Ovary (tissue), 9 donors: ENCODE results near the gene DSG3. TPM values are rescaled to one million over a fixed set of nuclear protein-coding genes. Genes with fewer than 3 reads are reported as not detected.

Experiments
- DNase-seq, 5 donors: peaks; one replicate each; pipeline ENCODE4 v3.0.0-alpha.2; 2019 to 2020
- H3K27ac ChIP-seq, 2 donors: fragments of 200-600 bp; one replicate each; pipeline versions ENCODE4 v1.5.1 to v1.8.0; 2019 to 2022
- H3K27me3 ChIP-seq: fragments of 200-600 bp; one replicate; pipeline ENCODE4 v1.8.0; 2022
- H3K36me3 ChIP-seq: fragments of 200-600 bp; sonication (generic); one replicate; pipeline ENCODE4 v1.5.1; 2019
- H3K4me1 ChIP-seq: one replicate; pipeline ENCODE4 v1.8.1; 2013; ENCODE audit warnings: mild to moderate bottlenecking, moderate library complexity; ENCODE audit not compliant: insufficient read depth
- H3K4me3 ChIP-seq: fragments of 200-600 bp; sonication (generic); one replicate; pipeline ENCODE4 v1.5.1; 2017
- H3K9me3 ChIP-seq, 2 donors: fragments of 200-600 bp in 1 of 2; sonication (generic) in 1 of 2; one replicate each; pipeline versions ENCODE4 v1.5.1 to v1.8.1; 2013 to 2019; ENCODE audit warnings: mild to moderate bottlenecking in 1 of 2, moderate library complexity in 1 of 2
- EP300 ChIP-seq: sonication (generic); formaldehyde crosslinking; IDR thresholded peaks from one replicate; pipeline ENCODE4 v1.6.1; 2017; ENCODE audit warnings: antibody characterized with exemption
- POLR2A ChIP-seq: fragments of 450-650 bp; IDR thresholded peaks from one replicate; pipeline ENCODE4 v1.6.1; 2017; ENCODE audit warnings: antibody characterized with exemption, mild to moderate bottlenecking, moderate library complexity
- WGBS, 3 donors: extraction: QIAGEN DNeasy Blood & Tissue Kit in 1 of 3; methylation state at CpG; one replicate each; pipeline versions ENCODE4 v1.1.5 to v1.1.7; 2013 to 2017; 5-methylcytosine and 5-hydroxymethylcytosine counted together
- intact Hi-C, 4 donors: fragments of 100-400 bp; cut with DNase I; formaldehyde crosslinking; loops; one replicate each; pipeline versions ENCODE4 v1.11.0 to v1.15.1; 2022 to 2023
- polyA plus RNA-seq, 2 donors: library from polyadenylated mRNA; stranded (reverse); fragments of 200-250 nt in 1 of 2; fragments of 350-450 nt in 1 of 2; fragmentation: Illumina TruSeq in 1 of 2; extraction: RNeasy Lipid Tissue Mini Kit (QIAGEN cat#74804) in 1 of 2; gene quantifications; one replicate each; pipeline ENCODE4 v1.2.3, GENCODE V29; 2013 to 2014
- total RNA-seq, 7 donors: library from RNA; depleted of rRNA in 2 of 7; stranded (reverse); fragments of >200 nt in 2 of 7; fragmentation: NEBNext Ultra II Directional in 3 of 7; extraction: Animal tissue kit (Norgen Biotek cat#: 25700) in 3 of 7; gene quantifications; one replicate each; pipeline versions ENCODE4 v1.1.0 to v1.2.4, GENCODE V29; 2016 to 2023
- TF ChIP-seq, protein P1 (sequence below), 3 donors: fragments of 450-650 bp in 2 of 3; fragments of 200-600 bp in 1 of 3; IDR thresholded peaks; one replicate each; pipeline versions ENCODE4 v1.5.1 to v1.8.0; 2016 to 2022; ENCODE audit warnings: antibody characterized with exemption in 3 of 3, mild to moderate bottlenecking in 1 of 3
- donor health status: DM: no; HTN: no; CAD: no; lungs with moderate emphysema.
- donor health status: DM: no; HTN: no; CAD: no.
- donor health status: Bipolar disorder and iron deficiency.
- donor health status: DM: yes; HTN: yes; CAD: no.
- donor health status: DM: no; HTN: no; CAD: no.
- donor health status: DM: yes; HTN: yes; CAD: no.

Gene DSG3
- total and polyA plus RNA-seq, 9 donors = under 0.01 to 0.05 (median 0.03) TPM; not detected in 6

DNA sequence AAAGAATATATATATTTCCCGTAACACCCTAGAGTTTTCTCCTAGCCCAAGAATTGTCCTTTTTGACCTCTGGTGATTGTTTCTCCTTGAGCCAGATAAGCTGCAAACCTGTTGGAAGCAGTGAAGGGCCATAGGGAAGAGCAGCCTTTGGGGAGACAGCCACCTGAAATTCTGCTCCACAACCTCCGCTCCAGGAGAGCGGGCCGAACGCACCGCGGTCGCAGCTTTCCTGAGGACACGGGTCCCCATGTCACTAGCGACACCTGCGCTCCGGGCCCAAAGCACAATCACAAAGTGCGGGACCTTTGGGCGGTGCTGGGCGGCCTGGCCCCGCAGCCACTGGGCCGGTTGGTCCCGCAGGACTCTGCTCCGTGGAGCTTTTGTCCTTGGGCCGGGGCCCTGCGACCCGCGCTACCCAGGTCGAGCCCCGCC lies 49.9 kb downstream of the DSG3 start:
- 50 to 56% (median 51%) methylated on average over 25 of the region's 25 CpGs for WGBS, 3 donors
- Histone ChIP-seq H3K9me3 (no peaks in the 10 kb centered on the region), H3K36me3 (no peaks in the 10 kb centered on the region), H3K4me1 (no peaks in the 10 kb centered on the region), H3K4me3 (peak overlapping the region; percentile 50), H3K27me3 (no peaks in the 10 kb centered on the region), H3K27ac (peak overlapping the region; percentile 42 to 66)
- intact Hi-C loops = no loop called here
- peak in 1 of 5 donors; percentile 13 for DNase-seq
- no peak for TF ChIP-seq POLR2A
- TF ChIP-seq, protein P1, sequence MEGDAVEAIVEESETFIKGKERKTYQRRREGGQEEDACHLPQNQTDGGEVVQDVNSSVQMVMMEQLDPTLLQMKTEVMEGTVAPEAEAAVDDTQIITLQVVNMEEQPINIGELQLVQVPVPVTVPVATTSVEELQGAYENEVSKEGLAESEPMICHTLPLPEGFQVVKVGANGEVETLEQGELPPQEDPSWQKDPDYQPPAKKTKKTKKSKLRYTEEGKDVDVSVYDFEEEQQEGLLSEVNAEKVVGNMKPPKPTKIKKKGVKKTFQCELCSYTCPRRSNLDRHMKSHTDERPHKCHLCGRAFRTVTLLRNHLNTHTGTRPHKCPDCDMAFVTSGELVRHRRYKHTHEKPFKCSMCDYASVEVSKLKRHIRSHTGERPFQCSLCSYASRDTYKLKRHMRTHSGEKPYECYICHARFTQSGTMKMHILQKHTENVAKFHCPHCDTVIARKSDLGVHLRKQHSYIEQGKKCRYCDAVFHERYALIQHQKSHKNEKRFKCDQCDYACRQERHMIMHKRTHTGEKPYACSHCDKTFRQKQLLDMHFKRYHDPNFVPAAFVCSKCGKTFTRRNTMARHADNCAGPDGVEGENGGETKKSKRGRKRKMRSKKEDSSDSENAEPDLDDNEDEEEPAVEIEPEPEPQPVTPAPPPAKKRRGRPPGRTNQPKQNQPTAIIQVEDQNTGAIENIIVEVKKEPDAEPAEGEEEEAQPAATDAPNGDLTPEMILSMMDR (IDR thresholded peaks at IDR 0.05) = no peak

DNA sequence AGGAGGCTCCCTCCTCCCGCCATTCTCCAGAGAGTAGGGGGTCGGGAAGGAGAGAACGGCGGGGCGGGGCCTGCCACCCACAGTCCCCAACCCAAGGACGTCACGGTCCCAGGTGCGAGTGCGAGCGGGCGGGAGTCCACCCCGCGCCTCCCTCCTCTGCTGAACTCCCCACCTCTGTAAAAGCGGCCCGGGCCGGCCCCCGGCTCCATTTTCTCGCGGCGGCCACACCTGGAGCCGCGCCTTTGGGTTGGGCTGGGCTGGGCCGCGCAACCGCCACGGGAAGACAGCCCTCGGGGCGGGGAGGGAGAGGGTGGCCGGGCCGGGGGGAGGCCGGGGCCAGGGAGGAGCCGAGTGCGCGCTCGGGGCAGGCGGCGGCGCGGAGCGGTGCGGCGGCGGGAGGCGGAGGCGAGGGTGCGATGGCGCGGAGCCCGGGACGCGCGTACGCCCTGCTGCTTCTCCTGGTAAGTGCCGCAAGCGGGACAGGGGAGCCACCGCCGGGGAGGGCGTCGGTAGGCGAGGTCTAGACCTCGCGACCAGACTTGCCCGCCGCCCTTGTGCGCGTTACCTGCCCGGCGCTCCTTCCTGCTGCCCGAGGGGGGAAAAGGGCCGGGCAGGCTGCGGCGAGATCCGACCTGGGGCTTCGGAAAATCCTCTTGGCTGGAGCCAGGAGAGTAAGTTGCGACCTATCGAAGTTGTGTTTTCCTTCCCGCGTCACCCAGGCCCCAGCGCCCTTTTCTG lies 50.5 kb downstream of the DSG3 start, which contains the start of gene DSG2:
Gene DSG2, plus strand, starts transcription at position 342 of the 738 bp plus-strand sequence. Its CDS starts 75 bp downstream, at position 417.
- Histone ChIP-seq H3K9me3 (no peaks in the 10 kb centered on the region), H3K27ac (peak within 1 kb of the TSS; percentile 42 to 66), H3K4me3 (peak within 1 kb of the TSS; percentile 50), H3K27me3 (no peaks in the 10 kb centered on the region), H3K36me3 (no peaks in the 10 kb centered on the region), H3K4me1 (no peaks in the 10 kb centered on the region)
- intact Hi-C loops = no loop called here
- TF ChIP-seq EP300 (no peak), POLR2A (peak; percentile 41)
- TF ChIP-seq, protein P1 (IDR thresholded peaks at IDR 0.05) = no peak
- DNase-seq = peak; percentile 68 to 84 (median 78)
- WGBS, 3 donors = 1 to 2% (median 1%) methylated on average over 62 to 78 of the region's 79 CpGs

DNA sequence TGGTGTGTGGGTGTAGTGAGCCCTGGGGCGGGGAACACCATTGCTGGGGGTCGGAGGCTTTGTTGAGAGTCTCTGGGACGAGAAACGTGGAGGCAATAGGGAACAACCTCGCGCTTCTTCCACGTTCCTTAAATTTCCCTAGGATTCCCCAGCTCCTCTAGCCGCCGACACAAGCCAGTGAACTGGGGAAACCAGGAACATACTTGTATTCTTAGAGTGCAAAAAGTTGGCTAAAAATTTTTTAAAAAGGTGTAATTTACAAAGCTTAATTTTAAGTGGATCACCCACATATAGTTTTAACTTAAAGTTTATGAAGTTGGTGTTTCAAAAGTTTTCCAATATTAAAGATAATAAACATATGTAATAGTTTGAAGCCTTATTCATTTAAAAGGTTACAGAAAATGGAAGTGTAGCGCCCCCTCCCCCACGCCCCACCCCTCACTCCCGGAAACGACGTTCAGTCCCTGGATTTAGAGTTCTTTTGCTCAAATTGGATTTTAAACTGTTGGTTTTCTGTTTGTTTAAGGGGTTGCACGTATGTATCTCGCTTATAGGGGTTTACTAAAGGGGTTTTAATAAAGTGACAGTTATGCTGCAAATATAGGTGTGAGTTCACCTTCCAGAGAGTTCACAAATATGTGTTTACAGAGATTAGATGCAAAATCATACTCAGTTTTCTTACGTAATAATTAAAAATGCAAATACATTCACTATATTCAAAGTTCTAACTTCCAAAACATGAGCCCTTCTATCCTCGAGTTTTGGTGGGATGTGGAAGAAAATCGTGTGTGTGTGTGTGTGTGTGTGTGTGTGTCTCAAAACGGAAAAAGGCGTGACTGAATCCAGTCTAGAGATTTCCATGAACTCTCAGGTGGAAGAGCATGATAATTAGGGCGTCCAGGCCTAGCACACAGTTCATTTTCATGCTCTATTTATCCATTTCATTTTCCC lies 51.3 kb downstream of the DSG3 start:
- Histone ChIP-seq H3K27me3 (no peaks in the 10 kb centered on the region), H3K36me3 (no peaks in the 10 kb centered on the region), H3K4me3 (peak overlapping the region; percentile 50), H3K9me3 (no peaks in the 10 kb centered on the region), H3K27ac (peak overlapping the region; percentile 42 to 66), H3K4me1 (no peaks in the 10 kb centered on the region)
- TF ChIP-seq POLR2A = no peak
- TF ChIP-seq, protein P1 (IDR thresholded peaks at IDR 0.05) = no peak
- no peak for TF ChIP-seq EP300
- DNase-seq = peak in 2 of 5 donors; percentile 25 to 48
- intact Hi-C loops = no loop called here
- WGBS, 3 donors = 9 to 15% (median 10%) methylated on average over 22 of the region's 22 CpGs

DNA sequence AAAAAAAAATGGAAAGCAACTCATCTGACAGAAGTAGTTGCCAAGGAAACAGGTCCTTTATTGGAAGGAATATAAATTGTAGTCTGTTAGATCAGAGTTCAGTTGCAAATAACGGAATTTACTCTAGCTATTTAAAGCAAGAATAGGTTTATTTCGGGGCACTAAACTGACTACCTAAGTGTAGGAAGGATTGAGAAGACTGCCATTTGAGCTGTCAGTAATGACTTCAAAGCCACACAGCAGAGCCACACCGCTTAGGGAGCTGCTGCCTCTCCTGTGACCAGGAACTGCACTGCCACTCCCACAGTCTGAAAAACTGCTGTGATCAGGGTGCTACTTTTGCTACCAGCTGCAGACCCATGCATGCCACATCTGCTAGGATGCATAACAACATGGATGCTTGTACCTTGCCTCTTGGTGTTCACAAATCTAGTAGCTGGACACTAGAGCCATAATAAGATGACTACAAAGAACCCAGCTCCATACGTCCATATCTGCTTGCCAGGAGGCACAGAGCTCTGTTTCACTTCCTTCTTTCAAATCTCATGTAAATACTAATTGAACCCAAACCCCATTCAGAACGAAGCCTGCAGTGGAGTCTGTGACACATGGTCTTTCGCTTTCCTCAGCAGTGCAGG lies 52.6 kb downstream of the DSG3 start:
- no peak for DNase-seq
- TF ChIP-seq POLR2A = no peak
- TF ChIP-seq EP300 = no peak
- TF ChIP-seq, protein P1 (IDR thresholded peaks at IDR 0.05) = no peak
- Histone ChIP-seq H3K36me3 (no peaks in the 10 kb centered on the region), H3K9me3 (no peaks in the 10 kb centered on the region), H3K27me3 (no peaks in the 10 kb centered on the region), H3K4me1 (no peaks in the 10 kb centered on the region), H3K27ac (no peak overlapping the region), H3K4me3 (no peak overlapping the region)
- intact Hi-C loops = no loop called here
- WGBS, 3 donors = 87 to 92% (median 90%) methylated on average over 6 of the region's 6 CpGs
